HG02588 (cell line): ENCODE data around the gene GDE1.
"Not testable (repeated sequence)": the region's sequence is repeated elsewhere in the genome, so short reads cannot be mapped to it uniquely, and the experiment has no call there.

Experiments used
- ATAC-seq: cut with Tn5 transposase; IDR thresholded peaks from one replicate; pipeline ENCODE4 v1.9.1; 2021; ENCODE audit warnings: mild to moderate bottlenecking, moderate library complexity; ENCODE audit not compliant: unreplicated experiment

Gene GDE1

GRCh38 chr16:19521471-19522396 lies at the start of gene GDE1:
GDE1 (minus strand) TSS chr16:19522098; CDS start chr16:19521964, 134 bp downstream.
- ATAC-seq, result peak; percentile 71

- ATAC-seq, result no peak
These were observed 45.7 kb upstream of the GDE1 start for GRCh38 chr16:19567560-19567959.

GRCh38 chr16:19566362-19566761 lies 44.5 kb upstream of the GDE1 start:
- ATAC-seq, result no peak

GRCh38 chr16:19563377-19563776 lies 41.5 kb upstream of the GDE1 start:
- no peak for ATAC-seq

GRCh38 chr16:19560078-19560477 lies 38.2 kb upstream of the GDE1 start:
- ATAC-seq, result no peak

- no peak for ATAC-seq
These were observed 37.5 kb upstream of the GDE1 start for GRCh38 chr16:19559242-19559910.

- no peak for ATAC-seq
These were observed 34.3 kb upstream of the GDE1 start for GRCh38 chr16:19555938-19556771.

GRCh38 chr16:19555186-19555937 lies 33.5 kb upstream of the GDE1 start, which contains the start of gene VPS35L:
VPS35L (plus strand) TSS chr16:19555703; CDS start chr16:19555730, 27 bp downstream.
- peak; percentile 94 for ATAC-seq

GRCh38 chr16:19549673-19550072 lies 27.8 kb upstream of the GDE1 start:
- no peak for ATAC-seq

GRCh38 chr16:19548144-19548543 lies 26.2 kb upstream of the GDE1 start:
- ATAC-seq, result no peak

- not testable (repeated sequence) for ATAC-seq
These were observed 21.5 kb upstream of the GDE1 start for GRCh38 chr16:19543278-19543996.

GRCh38 chr16:19542138-19542821 lies 20.4 kb upstream of the GDE1 start:
- ATAC-seq, result no peak

- no peak for ATAC-seq
These were observed 18.5 kb upstream of the GDE1 start for GRCh38 chr16:19540241-19540970.

GRCh38 chr16:19532601-19533000 lies 10.7 kb upstream of the GDE1 start:
- ATAC-seq, result no peak

GRCh38 chr16:19528666-19529065 lies 6.8 kb upstream of the GDE1 start:
- ATAC-seq, result no peak

GRCh38 chr16:19527161-19527560 lies 5.3 kb upstream of the GDE1 start:
- no peak for ATAC-seq

- ATAC-seq, result no peak
These were observed 3.5 kb upstream of the GDE1 start for GRCh38 chr16:19525385-19525723.

GRCh38 chr16:19524616-19525384 lies 2.9 kb upstream of the GDE1 start:
- ATAC-seq, result no peak
